Progenitor cell of endocrine pancreas (in vitro differentiated cells): ENCODE measurements around the gene FAM136A. TPM values are rescaled to one million over a fixed set of nuclear protein-coding genes. Genes with fewer than 3 reads are reported as not detected.
A peak's percentile ranks its signal among the peaks of the same experiment; 100 is the strongest.
"Not testable (repeated sequence)": the region's sequence is repeated elsewhere in the genome, so short reads cannot be mapped to it uniquely, and the experiment has no call there.

Experiments used
- DNase-seq: peaks from one replicate; pipeline ENCODE4 v3.0.0; 2021; ENCODE audit warnings: low spot score; ENCODE audit not compliant: unreplicated experiment
- H3K27ac Mint-ChIP-seq: 2 replicates; pipeline ENCODE4 v1.8.0; 2021; ENCODE audit warnings: mild to moderate bottlenecking, moderate library complexity, mixed read lengths
- H3K27me3 Mint-ChIP-seq: 2 replicates; pipeline ENCODE4 v1.8.0; 2021; ENCODE audit warnings: mixed read lengths
- H3K36me3 Mint-ChIP-seq: 2 replicates; pipeline ENCODE4 v1.8.0; 2022; ENCODE audit warnings: mixed read lengths; ENCODE audit not compliant: insufficient read depth
- H3K4me1 Mint-ChIP-seq: 2 replicates; pipeline ENCODE4 v1.8.0; 2021; ENCODE audit warnings: low read depth, mixed read lengths
- H3K4me3 Mint-ChIP-seq: 2 replicates; pipeline ENCODE4 v1.8.0; 2021; ENCODE audit warnings: low read depth, mild to moderate bottlenecking, moderate library complexity, mixed read lengths
- H3K9me3 Mint-ChIP-seq: 2 replicates; pipeline ENCODE4 v1.8.0; 2021; ENCODE audit warnings: low read depth, mixed read lengths
- total RNA-seq: library from RNA; stranded (reverse); gene quantifications from 2 replicates; pipeline ENCODE4 v1.2.1, GENCODE V29; 2021
- TF ChIP-seq, protein P1 (sequence below): fragments of 200-600 bp; sonication (generic); IDR thresholded peaks from one replicate; pipeline ENCODE4 v1.5.0; 2021; ENCODE audit warnings: antibody characterized with exemption, mild to moderate bottlenecking; ENCODE audit not compliant: unreplicated experiment

The FAM136A gene
- total RNA-seq, 1 donor from 2014 or later, result 75.8 TPM

DNA sequence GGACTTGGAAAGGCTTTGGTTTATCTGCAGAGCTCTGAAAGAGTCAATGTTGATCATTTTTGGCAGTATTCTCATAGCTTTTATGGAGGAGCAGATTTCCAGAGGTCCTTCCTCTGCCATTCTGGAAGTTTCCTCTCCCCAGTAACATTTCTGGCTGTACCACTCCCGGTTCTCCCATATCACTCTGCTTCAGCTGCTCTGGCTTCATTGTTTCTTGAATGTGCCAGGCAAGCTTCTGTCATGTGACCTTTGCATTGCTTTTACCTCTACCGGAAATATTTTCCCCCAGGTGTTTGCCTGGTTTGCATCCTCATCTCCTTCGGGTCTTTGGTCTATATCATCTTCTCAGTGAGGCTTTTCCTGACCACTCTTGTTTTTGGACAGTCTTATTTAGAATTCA is 31.5 kb downstream of the FAM136A start:
- Mint-ChIP-seq H3K4me3 (no peak overlapping the region), H3K27me3 (no peaks in the 10 kb centered on the region), H3K36me3 (peaks cover 41% of the 10 kb centered on the region), H3K9me3 (peaks cover 14% of the 10 kb centered on the region), H3K27ac (peak overlapping the region; percentile 64), H3K4me1 (no peaks in the 10 kb centered on the region)
- TF ChIP-seq, protein P1, sequence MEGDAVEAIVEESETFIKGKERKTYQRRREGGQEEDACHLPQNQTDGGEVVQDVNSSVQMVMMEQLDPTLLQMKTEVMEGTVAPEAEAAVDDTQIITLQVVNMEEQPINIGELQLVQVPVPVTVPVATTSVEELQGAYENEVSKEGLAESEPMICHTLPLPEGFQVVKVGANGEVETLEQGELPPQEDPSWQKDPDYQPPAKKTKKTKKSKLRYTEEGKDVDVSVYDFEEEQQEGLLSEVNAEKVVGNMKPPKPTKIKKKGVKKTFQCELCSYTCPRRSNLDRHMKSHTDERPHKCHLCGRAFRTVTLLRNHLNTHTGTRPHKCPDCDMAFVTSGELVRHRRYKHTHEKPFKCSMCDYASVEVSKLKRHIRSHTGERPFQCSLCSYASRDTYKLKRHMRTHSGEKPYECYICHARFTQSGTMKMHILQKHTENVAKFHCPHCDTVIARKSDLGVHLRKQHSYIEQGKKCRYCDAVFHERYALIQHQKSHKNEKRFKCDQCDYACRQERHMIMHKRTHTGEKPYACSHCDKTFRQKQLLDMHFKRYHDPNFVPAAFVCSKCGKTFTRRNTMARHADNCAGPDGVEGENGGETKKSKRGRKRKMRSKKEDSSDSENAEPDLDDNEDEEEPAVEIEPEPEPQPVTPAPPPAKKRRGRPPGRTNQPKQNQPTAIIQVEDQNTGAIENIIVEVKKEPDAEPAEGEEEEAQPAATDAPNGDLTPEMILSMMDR, result no peak
- DNase-seq, result no peak

DNA sequence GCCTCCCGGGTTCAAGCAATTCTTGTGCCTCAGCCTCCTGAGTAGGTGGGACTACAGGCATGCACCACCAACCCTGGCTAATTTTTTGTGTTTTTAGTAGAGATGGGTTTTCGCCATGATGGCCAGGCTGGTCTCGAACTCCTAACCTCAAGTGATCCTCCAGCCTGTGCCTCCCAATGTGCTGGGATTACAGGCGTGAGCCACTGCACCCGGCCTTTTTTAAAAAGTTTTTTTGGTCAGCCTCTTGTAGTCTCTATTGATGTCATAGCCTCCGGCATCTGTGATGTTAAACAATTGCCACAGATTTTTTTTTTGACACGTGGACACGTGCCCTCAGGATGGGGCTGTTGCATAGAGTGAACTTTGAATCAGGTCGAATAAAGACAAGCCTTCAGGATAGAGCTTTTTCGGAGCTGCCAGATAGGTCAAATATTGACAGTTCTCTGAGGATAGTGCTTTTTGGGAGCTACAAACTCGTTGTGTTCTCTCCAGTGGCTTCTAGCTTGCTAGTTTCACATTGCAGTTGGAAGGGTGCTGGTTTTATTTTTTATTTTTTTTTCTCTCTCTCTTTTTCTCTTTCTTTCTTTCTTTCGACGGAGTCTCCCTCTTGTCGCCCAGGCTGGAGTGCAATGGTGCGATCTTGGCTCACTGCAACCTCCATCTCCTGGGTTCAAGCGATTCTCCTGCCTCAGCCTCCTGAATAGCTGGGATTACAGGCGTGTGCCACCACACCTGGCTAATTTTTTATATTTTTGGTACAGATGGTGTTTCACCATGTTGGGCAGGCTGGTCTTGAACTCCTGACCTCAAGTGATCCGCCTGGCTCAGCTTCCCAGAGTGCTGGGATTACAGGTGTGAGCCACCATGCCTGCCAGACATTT is 32.2 kb downstream of the FAM136A start:
- not testable (repeated sequence) for H3K4me3 Mint-ChIP-seq, H3K4me1 Mint-ChIP-seq, H3K27ac Mint-ChIP-seq, H3K27me3 Mint-ChIP-seq, DNase-seq
- Mint-ChIP-seq H3K9me3 (peaks cover 14% of the 10 kb centered on the region), H3K36me3 (peaks cover 36% of the 10 kb centered on the region)

DNA sequence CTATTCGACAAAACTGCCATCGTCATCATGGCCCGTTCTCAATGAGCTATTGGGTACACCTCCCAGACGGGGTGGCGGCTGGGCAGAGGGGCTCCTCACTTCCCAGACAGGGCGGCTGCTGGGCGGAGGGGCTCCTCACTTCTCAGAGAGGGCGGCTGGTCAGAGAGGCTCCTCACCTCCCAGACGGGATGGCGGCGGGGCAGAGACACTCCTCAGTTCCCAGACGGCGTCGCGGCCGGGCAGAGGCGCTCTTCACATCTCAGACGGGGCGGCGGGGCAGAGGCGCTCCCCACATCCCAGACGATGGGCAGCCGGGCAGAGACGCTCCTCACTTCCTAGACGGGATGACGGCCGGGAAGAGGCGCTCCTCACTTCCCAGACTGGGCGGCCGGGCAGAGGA is 34.9 kb downstream of the FAM136A start:
- H3K27me3 Mint-ChIP-seq, DNase-seq, H3K27ac Mint-ChIP-seq, H3K4me3 Mint-ChIP-seq, H3K4me1 Mint-ChIP-seq: not testable (repeated sequence)
- H3K36me3 Mint-ChIP-seq, result peaks cover 33% of the 10 kb centered on the region
- peaks cover 14% of the 10 kb centered on the region for H3K9me3 Mint-ChIP-seq

DNA sequence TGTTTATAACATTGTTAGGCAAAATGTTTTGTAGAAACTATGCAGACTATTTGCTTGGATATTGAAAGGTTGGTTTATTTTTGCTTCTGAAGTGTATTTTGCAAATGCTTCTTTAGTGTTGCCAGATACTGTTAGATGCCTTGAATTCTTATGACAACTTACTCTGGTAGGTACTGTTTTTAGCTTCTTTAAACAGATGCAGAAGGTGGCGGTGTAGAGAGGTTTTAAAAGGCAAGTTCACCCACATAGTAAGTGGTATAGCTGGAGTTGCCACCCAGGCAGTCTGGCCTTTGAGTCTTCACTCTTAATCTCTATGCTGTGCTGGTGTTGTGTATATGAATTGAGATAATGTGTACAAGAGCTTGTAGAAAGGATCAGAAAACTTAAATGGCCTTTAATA is 40.4 kb downstream of the FAM136A start:
- H3K4me3 Mint-ChIP-seq, result no peak overlapping the region
- H3K27ac Mint-ChIP-seq, result no peak overlapping the region
- peaks cover 22% of the 10 kb centered on the region for H3K36me3 Mint-ChIP-seq
- TF ChIP-seq, protein P1, result no peak
- peaks cover 16% of the 10 kb centered on the region for H3K4me1 Mint-ChIP-seq
- H3K9me3 Mint-ChIP-seq, result peaks cover 12% of the 10 kb centered on the region
- no peaks in the 10 kb centered on the region for H3K27me3 Mint-ChIP-seq
- no peak for DNase-seq

DNA sequence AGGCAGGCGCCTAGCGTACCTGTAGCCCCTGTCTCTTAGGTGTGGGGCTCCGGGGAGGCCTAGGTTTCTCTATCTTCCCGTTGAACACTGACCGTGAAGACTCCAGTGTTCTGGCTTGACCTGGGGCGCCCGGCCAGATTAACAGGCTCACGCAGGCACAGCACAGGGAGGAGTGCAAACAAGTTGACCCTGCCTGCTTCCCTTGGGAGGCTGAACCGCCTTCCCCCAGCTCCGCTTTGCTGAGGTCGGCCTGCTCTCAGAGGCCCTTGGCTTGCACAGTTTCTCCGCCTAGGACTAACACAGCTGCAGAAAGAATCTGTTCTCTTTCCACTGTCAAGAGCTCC is 43.4 kb downstream of the FAM136A start:
- Mint-ChIP-seq H3K36me3 (peaks cover 10% of the 10 kb centered on the region), H3K27me3 (no peaks in the 10 kb centered on the region), H3K9me3 (no peaks in the 10 kb centered on the region), H3K4me3 (peak overlapping the region; percentile 77), H3K27ac (peak overlapping the region; percentile 91), H3K4me1 (peaks cover 16% of the 10 kb centered on the region)
- TF ChIP-seq, protein P1, result no peak
- peak; percentile 24 for DNase-seq

DNA sequence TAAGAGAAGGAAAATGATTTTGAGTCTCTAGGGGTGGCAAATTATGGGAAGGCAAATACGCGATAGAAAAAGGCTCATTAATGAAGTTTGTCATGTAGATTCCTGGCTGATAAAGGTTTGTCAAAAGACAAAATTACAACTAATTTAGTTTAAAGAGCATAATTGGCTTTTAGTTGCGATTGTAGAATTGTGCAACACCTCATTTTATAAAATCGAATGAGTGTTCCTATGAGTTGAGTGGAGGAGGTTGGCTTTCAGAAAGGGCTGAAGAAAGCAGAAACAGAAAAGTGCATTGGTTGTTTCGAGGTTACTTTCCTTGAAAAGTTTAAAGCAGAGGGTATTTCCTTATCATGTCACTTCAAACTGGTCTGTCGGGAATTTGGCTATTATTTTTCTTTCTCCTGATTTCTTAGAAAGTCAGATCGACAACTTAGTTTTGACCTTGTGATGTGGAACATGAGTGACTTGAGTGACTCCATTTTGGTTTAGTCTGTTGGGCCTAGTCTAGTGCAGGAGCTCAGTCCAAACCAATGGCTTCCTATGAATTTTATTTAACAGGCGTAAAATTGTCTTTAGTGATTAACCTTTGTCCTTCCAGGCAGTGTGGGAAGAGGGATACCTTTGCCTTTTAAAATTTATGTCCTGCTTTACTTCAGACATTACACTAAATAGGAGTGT is 46.1 kb downstream of the FAM136A start:
- H3K4me1 Mint-ChIP-seq, result peaks cover 14% of the 10 kb centered on the region
- H3K4me3 Mint-ChIP-seq, result no peak overlapping the region
- TF ChIP-seq, protein P1, result no peak
- no peak overlapping the region for H3K27ac Mint-ChIP-seq
- H3K27me3 Mint-ChIP-seq, result no peaks in the 10 kb centered on the region
- no peak for DNase-seq
- peaks cover 2% of the 10 kb centered on the region for H3K36me3 Mint-ChIP-seq
- no peaks in the 10 kb centered on the region for H3K9me3 Mint-ChIP-seq
